ENCODE measurements around the gene PTX3. TPM values are rescaled to one million over a fixed set of nuclear protein-coding genes. Genes with fewer than 3 reads are reported as not detected.

The PTX3 gene
- polyA plus RNA-seq, 1 donor from 2014 or later = 0.57 TPM

- no peaks in the 10 kb centered on the region for H3K79me2 ChIP-seq (replicated peaks; ENCODE audit: insufficient read depth, low read length)
- no peak overlapping the region for H3K27ac ChIP-seq (ENCODE audit: low read length)
- no peaks in the 10 kb centered on the region for H3K9me2 ChIP-seq (ENCODE audit: insufficient read depth, low read length)
- H3K9ac ChIP-seq (ENCODE audit: low read length) = no peak overlapping the region
- H3K27me3 ChIP-seq (ENCODE audit: insufficient read depth, low read depth, low read length) = no peaks in the 10 kb centered on the region
- no peak overlapping the region for H3K4me3 ChIP-seq (ENCODE audit: low read length)
- no peak overlapping the region for H3K4me2 ChIP-seq (ENCODE audit: low read length)
- no peaks in the 10 kb centered on the region for H3K36me3 ChIP-seq (ENCODE audit: insufficient read depth, low read length)
- H3K9me3 ChIP-seq (ENCODE audit: low read length) = no peaks in the 10 kb centered on the region
- TF ChIP-seq EP300 (conservative IDR thresholded peaks at IDR 0.05; ENCODE audit: poor library complexity, severe bottlenecking) = no peak
- no peak overlapping the region for H2AFZ ChIP-seq (ENCODE audit: low read depth, low read length)
- H3F3A ChIP-seq (ENCODE audit: insufficient read depth, low read length, poor library complexity, severe bottlenecking) = no peaks in the 10 kb centered on the region
- H4K20me1 ChIP-seq (ENCODE audit: insufficient read depth) = no peaks in the 10 kb centered on the region
Measured at GRCh38 chr3:157393113-157393512, 43.5 kb upstream of the PTX3 start.

GRCh38 chr3:157394411-157394810 is 42.2 kb upstream of the PTX3 start:
- Histone ChIP-seq H3K36me3 (ENCODE audit: insufficient read depth, low read length) (no peaks in the 10 kb centered on the region), H3K4me3 (ENCODE audit: low read length) (no peak overlapping the region), H3K4me2 (ENCODE audit: low read length) (no peak overlapping the region), H3K27me3 (ENCODE audit: insufficient read depth, low read depth, low read length) (no peaks in the 10 kb centered on the region), H3K9me3 (ENCODE audit: low read length) (no peaks in the 10 kb centered on the region), H3K9ac (ENCODE audit: low read length) (no peak overlapping the region), H2AFZ (ENCODE audit: low read depth, low read length) (no peak overlapping the region), H3K27ac (ENCODE audit: low read length) (no peak overlapping the region), H4K20me1 (ENCODE audit: insufficient read depth) (no peaks in the 10 kb centered on the region), H3K9me2 (ENCODE audit: insufficient read depth, low read length) (no peaks in the 10 kb centered on the region), H3F3A (ENCODE audit: insufficient read depth, low read length, poor library complexity, severe bottlenecking) (no peaks in the 10 kb centered on the region), H3K79me2 (replicated peaks; ENCODE audit: insufficient read depth, low read length) (no peaks in the 10 kb centered on the region)
- TF ChIP-seq EZH2 (IDR thresholded peaks at IDR 0.05; ENCODE audit: borderline replicate concordance, insufficient read depth, low read length, poor library complexity, severe bottlenecking) (no peak), MXI1 (conservative IDR thresholded peaks at IDR 0.05; ENCODE audit: poor library complexity, severe bottlenecking) (no peak), RAD21 (conservative IDR thresholded peaks at IDR 0.05) (no peak), REST (IDR thresholded peaks at IDR 0.05; ENCODE audit: borderline replicate concordance) (no peak), EP300 (conservative IDR thresholded peaks at IDR 0.05; ENCODE audit: poor library complexity, severe bottlenecking) (no peak), POLR2AphosphoS5 (IDR thresholded peaks at IDR 0.05) (no peak), TAF1 (IDR thresholded peaks at IDR 0.05; ENCODE audit: low read depth) (no peak), SMC3 (conservative IDR thresholded peaks at IDR 0.05; ENCODE audit: poor library complexity) (no peak), CTCF (IDR thresholded peaks at IDR 0.05; ENCODE audit: poor library complexity, severe bottlenecking) (no peak)

- no peak overlapping the region for H3K4me3 ChIP-seq (ENCODE audit: low read length)
- no peaks in the 10 kb centered on the region for H3K79me2 ChIP-seq (replicated peaks; ENCODE audit: insufficient read depth, low read length)
- no peak overlapping the region for H3K4me2 ChIP-seq (ENCODE audit: low read length)
- H2AFZ ChIP-seq (ENCODE audit: low read depth, low read length) = no peak overlapping the region
- H3K27ac ChIP-seq (ENCODE audit: low read length) = no peak overlapping the region
- no peaks in the 10 kb centered on the region for H3F3A ChIP-seq (ENCODE audit: insufficient read depth, low read length, poor library complexity, severe bottlenecking)
- no peaks in the 10 kb centered on the region for H3K36me3 ChIP-seq (ENCODE audit: insufficient read depth, low read length)
- no peak overlapping the region for H3K9ac ChIP-seq (ENCODE audit: low read length)
- H3K27me3 ChIP-seq (ENCODE audit: insufficient read depth, low read depth, low read length) = no peaks in the 10 kb centered on the region
- no peak for TF ChIP-seq REST (IDR thresholded peaks at IDR 0.05; ENCODE audit: borderline replicate concordance)
- TF ChIP-seq SMC3 (conservative IDR thresholded peaks at IDR 0.05; ENCODE audit: poor library complexity) = no peak
- no peak for TF ChIP-seq EP300 (conservative IDR thresholded peaks at IDR 0.05; ENCODE audit: poor library complexity, severe bottlenecking)
- no peak for TF ChIP-seq POLR2AphosphoS5 (IDR thresholded peaks at IDR 0.05)
- no peak for TF ChIP-seq CTCF (IDR thresholded peaks at IDR 0.05; ENCODE audit: poor library complexity, severe bottlenecking)
- TF ChIP-seq EZH2 (IDR thresholded peaks at IDR 0.05; ENCODE audit: borderline replicate concordance, insufficient read depth, low read length, poor library complexity, severe bottlenecking) = no peak
- no peak for TF ChIP-seq MXI1 (conservative IDR thresholded peaks at IDR 0.05; ENCODE audit: poor library complexity, severe bottlenecking)
- no peak for TF ChIP-seq RAD21 (conservative IDR thresholded peaks at IDR 0.05)
- TF ChIP-seq TAF1 (IDR thresholded peaks at IDR 0.05; ENCODE audit: low read depth) = no peak
- H3K9me2 ChIP-seq (ENCODE audit: insufficient read depth, low read length) = no peaks in the 10 kb centered on the region
- H4K20me1 ChIP-seq (ENCODE audit: insufficient read depth) = no peaks in the 10 kb centered on the region
- no peaks in the 10 kb centered on the region for H3K9me3 ChIP-seq (ENCODE audit: low read length)
Measured at GRCh38 chr3:157398598-157398997, 38.1 kb upstream of the PTX3 start.

Data from neural cell (in vitro differentiated cells).